Memory B cell (primary cell): ENCODE measurements around the gene GCC2.
"Not testable (repeated sequence)": the region's sequence is repeated elsewhere in the genome, so short reads cannot be mapped to it uniquely, and the experiment has no call there.

ENCODE experiments used
- ATAC-seq: fragments of 150-1000 bp; cut with Tn5 transposase; 2 replicates; pipeline ENCODE4 v1.10.0; 2021; ENCODE audit warnings: low read depth, mild to moderate bottlenecking, moderate library complexity
- DNase-seq, 2 donors: peaks; one replicate each; pipeline ENCODE4 v3.0.0; 2022; ENCODE audit warnings: low spot score in 2 of 2
- H3K27ac Mint-ChIP-seq: one replicate; pipeline ENCODE4 v1.8.0; 2022; ENCODE audit warnings: mild to moderate bottlenecking, moderate library complexity, mixed read lengths
- H3K27me3 Mint-ChIP-seq: one replicate; pipeline ENCODE4 v1.8.0; 2022; ENCODE audit warnings: mixed read lengths
- H3K36me3 Mint-ChIP-seq: one replicate; pipeline ENCODE4 v1.8.0; 2022; ENCODE audit warnings: mild to moderate bottlenecking, mixed read lengths
- H3K4me1 Mint-ChIP-seq: one replicate; pipeline ENCODE4 v1.8.0; 2022; ENCODE audit warnings: mixed read lengths
- H3K4me3 Mint-ChIP-seq: one replicate; pipeline ENCODE4 v1.8.0; 2022; ENCODE audit warnings: mild to moderate bottlenecking, moderate library complexity, mixed read lengths
- H3K9me3 Mint-ChIP-seq: one replicate; pipeline ENCODE4 v1.8.0; 2022; ENCODE audit warnings: mixed read lengths

GCC2 gene

DNA sequence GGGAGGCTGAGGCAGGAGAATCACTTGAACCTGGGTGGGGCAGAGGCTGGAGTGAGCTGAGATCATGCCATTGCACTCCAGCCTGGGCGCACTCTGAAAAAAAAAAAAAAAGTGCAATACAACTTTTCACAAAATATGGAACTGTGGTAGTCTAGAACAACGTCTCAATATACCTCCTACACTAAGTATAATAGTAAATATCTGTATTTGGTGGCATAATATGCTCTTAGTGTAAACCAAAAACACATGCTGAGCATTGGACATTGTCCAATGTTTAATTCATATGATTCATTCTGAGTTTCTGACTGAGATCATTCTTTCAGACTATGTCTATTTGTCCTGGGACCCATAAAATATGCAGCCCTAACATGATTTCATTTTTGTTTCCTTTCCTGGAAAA, 65.5 kb downstream of the GCC2 start:
- peaks cover 12% of the 10 kb centered on the region for H3K36me3 Mint-ChIP-seq
- H3K9me3 Mint-ChIP-seq, H3K27ac Mint-ChIP-seq, H3K4me1 Mint-ChIP-seq, ATAC-seq, H3K4me3 Mint-ChIP-seq, H3K27me3 Mint-ChIP-seq, DNase-seq: not testable (repeated sequence)

DNA sequence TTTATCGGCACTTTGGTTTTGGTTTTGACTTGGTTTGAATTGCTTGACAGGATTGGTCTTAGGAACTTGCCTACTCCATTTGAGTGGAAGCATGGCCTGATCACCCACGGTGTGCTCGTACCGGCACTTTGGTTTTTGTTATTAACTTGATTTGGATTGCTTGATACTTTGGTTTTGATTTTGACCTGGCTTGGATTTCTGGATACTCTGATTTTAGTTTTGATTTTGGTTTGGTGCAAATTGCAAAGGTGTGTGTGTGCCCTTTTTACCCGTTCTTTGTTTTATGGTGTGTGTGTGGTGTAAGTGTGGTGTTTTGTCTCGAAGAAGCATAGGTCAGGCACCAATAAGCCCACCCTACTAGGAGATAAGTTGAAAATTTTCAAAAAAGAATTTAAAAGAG, 75.7 kb downstream of the GCC2 start:
- not testable (repeated sequence) for H3K36me3 Mint-ChIP-seq, ATAC-seq, DNase-seq, H3K27ac Mint-ChIP-seq, H3K4me1 Mint-ChIP-seq, H3K4me3 Mint-ChIP-seq, H3K9me3 Mint-ChIP-seq, H3K27me3 Mint-ChIP-seq

DNA sequence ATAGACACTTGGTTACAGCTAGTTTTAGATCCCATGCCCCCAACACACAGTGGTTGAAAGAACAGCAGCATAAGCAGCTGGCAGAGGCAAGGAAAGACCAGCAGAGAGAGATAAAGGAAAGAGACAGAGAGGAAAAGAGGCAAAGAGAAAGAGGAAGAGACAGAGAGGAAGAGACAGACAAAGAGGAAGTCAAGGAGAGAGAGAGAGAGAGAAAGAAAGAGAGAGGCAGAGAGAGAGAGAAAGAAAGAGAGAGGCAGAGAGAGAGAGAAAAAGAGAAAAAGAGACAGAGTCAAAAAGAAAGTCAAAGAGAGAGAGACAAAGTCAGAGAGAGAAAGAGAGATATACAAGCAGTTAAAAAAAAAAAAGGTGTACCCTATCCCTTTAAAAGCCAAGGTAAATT, 76.3 kb downstream of the GCC2 start:
- H3K27me3 Mint-ChIP-seq, ATAC-seq, H3K9me3 Mint-ChIP-seq, DNase-seq, H3K4me1 Mint-ChIP-seq, H3K36me3 Mint-ChIP-seq: not testable (repeated sequence)
- peak overlapping the region; percentile 0 for H3K4me3 Mint-ChIP-seq
- H3K27ac Mint-ChIP-seq: peak overlapping the region; percentile 46

DNA sequence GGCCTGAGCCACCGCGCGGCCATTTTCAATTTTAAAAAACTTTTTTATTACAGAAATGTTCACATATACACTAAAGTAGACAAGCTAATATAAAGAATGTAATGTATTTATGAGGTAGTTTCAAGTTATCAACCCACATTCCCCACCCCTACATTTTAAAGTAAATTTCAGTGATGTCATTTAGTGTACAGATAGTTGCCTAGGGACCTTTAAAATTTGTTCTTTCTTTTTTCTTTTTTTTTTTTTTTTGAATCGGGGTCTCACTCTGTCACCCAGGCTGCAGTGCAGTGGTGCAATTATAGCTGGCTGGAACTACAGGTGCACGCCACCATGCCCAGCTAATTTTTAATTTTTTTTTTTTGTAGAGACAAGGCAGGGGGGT, 82.7 kb downstream of the GCC2 start:
- Mint-ChIP-seq H3K27ac (no peak overlapping the region), H3K9me3 (no peaks in the 10 kb centered on the region), H3K27me3 (no peaks in the 10 kb centered on the region), H3K4me3 (no peak overlapping the region), H3K4me1 (peaks cover 19% of the 10 kb centered on the region), H3K36me3 (no peaks in the 10 kb centered on the region)
- DNase-seq (no peak), ATAC-seq (no peak)

DNA sequence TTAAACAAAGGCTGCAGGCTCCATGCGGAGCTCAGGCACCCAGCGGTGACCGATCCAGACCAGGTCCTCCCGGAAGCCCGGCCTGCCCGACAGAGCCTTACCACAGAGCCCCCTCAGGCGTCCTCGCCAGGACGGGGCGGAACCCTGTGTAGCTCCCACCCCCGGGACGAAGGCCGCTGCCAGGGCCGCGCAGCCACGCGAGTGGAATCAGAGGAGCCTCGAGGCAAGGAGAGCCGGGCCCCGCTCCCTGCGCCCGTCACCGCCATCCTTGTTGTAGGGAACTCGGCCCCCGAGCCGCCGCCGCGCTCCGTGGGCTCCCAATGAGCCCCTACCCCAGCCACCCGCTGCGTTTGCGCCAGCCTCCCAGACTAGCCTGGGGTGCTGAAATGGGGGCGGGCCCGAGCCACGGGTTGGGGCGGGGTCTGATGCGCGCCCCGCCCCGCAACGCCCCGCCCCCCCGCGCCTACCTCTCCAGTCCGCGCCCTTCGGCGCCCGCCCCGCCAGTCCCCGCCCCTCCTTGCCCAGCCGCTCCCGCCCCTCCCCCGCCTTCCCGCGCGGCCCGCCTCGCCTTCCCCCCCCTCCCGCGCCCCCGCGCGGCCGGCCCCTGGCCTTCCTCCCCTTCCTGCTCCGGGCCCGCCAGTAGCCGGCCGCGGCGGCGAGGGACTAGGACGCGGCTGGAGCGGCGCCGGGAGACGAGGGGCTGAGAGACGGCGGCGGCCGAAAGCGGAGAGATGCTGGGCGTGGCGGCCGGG, 85.0 kb downstream of the GCC2 start, which contains the start of gene LIMS1:
TSS of gene LIMS1 (plus strand) at position 639 of the 752 bp plus-strand sequence. CDS start at position 732, 93 bp downstream.
- ATAC-seq: peak; percentile 89
- Mint-ChIP-seq H3K27ac (peak within 1 kb of the TSS; percentile 73), H3K27me3 (no peaks in the 10 kb centered on the region), H3K4me1 (peaks cover 19% of the 10 kb centered on the region), H3K4me3 (peak within 1 kb of the TSS; percentile 89), H3K9me3 (no peaks in the 10 kb centered on the region), H3K36me3 (no peaks in the 10 kb centered on the region)
- DNase-seq: peak; percentile 71 to 78

DNA sequence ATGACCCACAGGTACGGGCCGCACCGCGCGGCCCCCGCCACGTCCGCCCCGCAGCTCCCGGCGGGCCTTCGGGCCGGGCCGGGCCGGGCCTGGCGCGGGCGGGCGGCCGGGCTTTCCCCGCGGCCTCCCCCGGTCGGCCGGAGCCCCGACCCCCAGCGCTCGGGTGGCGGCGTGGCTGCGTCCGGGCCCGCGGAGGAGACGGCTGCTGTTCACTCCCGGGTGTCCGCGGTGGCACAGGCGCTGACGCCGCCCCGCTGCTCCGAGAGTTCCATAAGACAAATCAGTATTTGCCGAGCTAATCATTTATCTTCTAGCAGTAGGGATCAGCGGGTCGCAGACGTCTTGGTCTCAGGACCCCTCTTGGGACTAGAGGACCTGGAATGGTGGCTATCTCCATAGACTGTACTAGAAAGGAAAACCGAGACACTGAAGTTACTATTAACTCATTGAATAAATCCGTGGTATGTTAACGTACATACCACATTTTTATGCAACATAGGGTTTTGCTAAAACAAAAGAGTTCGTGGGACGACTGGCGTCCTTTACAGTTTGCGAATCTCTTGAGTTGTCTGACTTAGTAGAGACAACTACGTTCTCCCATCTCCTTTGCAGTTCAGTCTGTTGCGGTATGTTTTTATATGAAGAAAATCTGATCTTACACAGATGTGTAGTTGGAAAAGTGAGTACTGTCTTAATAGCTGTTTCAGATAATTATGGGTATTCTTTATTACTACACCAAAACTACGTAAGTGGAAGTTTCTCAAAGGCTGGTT, 85.8 kb downstream of the GCC2 start:
- Mint-ChIP-seq H3K36me3 (no peaks in the 10 kb centered on the region), H3K27me3 (no peaks in the 10 kb centered on the region), H3K9me3 (no peaks in the 10 kb centered on the region), H3K27ac (peak overlapping the region; percentile 73), H3K4me3 (peak overlapping the region; percentile 89), H3K4me1 (peaks cover 21% of the 10 kb centered on the region)
- peak in 1 of 2 donors; percentile 31 for DNase-seq
- ATAC-seq: peak; percentile 41

DNA sequence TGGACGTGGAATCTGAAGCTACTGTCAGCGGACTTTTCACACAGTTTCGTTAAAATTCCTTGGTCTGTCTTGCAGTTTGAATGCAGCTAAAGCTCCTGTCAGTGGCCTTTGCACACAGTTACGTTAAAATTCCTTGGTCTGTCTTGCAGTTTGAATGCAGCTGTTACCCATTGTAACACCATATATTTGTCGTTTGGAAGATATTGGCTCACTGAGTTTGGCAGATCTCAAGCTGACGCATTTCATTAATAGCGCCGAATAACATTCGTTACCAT, 86.3 kb downstream of the GCC2 start:
- DNase-seq (no peak), ATAC-seq (no peak)
- no peaks in the 10 kb centered on the region for H3K27me3 Mint-ChIP-seq
- H3K36me3 Mint-ChIP-seq: no peaks in the 10 kb centered on the region
- peak overlapping the region; percentile 88 for H3K4me3 Mint-ChIP-seq
- peak overlapping the region; percentile 73 for H3K27ac Mint-ChIP-seq
- H3K4me1 Mint-ChIP-seq: peaks cover 22% of the 10 kb centered on the region
- no peaks in the 10 kb centered on the region for H3K9me3 Mint-ChIP-seq

DNA sequence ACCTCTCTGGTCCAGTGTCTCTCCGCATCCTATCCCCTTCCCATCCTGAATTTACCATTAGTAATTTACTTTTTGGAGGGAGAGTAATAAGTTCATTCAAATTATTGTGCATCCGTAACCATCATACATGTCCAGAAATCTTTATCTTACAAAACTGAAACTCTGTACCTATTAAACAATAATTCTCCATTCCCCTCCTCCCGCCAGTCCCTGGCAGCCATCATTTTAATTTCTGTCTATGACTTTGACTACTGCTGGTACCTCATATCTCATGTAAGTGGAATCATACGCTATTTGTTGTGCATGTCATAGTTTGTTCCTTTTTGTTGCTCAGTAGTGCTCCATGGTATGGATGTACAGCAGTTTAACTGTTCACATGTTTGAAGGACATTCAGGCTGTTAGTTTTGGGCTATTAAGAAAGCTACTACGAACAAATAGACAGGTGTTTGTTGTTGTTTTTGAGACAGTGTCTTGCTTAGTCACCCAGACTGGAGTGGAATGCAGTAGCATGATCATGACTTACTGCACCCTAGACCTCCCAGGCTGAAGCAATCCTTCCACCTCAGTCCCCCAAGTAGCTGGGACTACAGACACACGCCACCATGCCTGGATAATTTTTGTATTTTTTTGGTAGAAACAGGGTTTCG, 87.3 kb downstream of the GCC2 start:
- Mint-ChIP-seq H3K27ac (no peak overlapping the region), H3K4me3 (peak overlapping the region; percentile 30), H3K4me1 (peaks cover 21% of the 10 kb centered on the region), H3K27me3 (no peaks in the 10 kb centered on the region), H3K36me3 (no peaks in the 10 kb centered on the region), H3K9me3 (no peaks in the 10 kb centered on the region)
- DNase-seq (no peak), ATAC-seq (no peak)

DNA sequence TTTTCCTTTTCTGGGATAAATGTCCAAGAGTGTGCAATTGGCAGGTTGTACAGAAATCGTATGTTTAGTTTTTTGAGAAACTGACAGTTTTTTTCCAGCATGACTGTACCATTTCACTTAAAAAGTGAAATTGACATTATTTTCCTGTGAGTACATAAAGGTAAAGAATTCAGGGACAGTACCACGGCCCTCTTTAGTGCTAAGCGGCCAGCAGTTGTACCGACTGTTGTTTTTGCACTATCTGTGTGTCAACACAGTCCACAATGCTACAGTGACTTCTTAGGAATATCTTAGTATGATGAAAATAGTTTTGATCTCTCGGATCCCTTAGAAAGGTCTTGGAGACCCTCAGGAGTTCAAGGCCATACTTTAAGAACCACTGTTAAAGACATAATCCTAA, 87.9 kb downstream of the GCC2 start:
- no peak for ATAC-seq

DNA sequence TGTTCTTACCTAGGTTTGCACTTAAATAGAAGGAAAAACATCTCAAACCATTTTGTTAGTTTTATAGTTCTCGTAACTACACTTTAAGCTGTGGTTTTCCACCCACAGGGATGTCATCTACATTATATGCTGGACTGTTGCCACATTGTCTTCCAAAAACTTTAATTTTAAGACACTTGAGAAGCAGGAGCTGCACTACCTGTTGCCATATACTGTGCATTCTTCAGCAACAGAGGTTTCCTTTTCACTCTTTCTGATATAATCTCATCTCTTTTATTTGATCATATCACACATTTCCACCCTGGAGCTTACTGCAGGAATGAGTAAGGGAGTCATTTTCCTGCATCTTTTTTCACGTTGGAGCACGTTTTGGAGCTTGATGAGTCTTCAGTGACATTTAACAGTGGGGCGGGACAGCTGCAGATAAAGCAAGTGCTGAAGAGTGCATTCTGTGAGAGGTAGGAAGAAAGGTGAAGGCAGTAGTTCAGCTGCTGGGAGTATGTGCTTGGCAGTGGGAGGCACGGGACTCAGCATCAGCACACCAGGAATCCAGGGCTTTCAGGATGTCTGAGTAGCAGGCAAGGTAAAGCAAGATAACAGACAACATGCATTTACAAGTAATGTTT, 89.1 kb downstream of the GCC2 start:
- DNase-seq: no peak
- H3K9me3 Mint-ChIP-seq: no peaks in the 10 kb centered on the region
- H3K4me1 Mint-ChIP-seq: peaks cover 21% of the 10 kb centered on the region
- no peak overlapping the region for H3K4me3 Mint-ChIP-seq
- ATAC-seq: no peak
- no peaks in the 10 kb centered on the region for H3K36me3 Mint-ChIP-seq
- no peak overlapping the region for H3K27ac Mint-ChIP-seq
- no peaks in the 10 kb centered on the region for H3K27me3 Mint-ChIP-seq

More for the DNA sequence above, 87.9 kb downstream of the GCC2 start:
- peaks cover 21% of the 10 kb centered on the region for H3K4me1 Mint-ChIP-seq
- DNase-seq: no peak
- no peaks in the 10 kb centered on the region for H3K36me3 Mint-ChIP-seq
- no peaks in the 10 kb centered on the region for H3K9me3 Mint-ChIP-seq
- no peak overlapping the region for H3K27ac Mint-ChIP-seq
- no peak overlapping the region for H3K4me3 Mint-ChIP-seq
- no peaks in the 10 kb centered on the region for H3K27me3 Mint-ChIP-seq

DNA sequence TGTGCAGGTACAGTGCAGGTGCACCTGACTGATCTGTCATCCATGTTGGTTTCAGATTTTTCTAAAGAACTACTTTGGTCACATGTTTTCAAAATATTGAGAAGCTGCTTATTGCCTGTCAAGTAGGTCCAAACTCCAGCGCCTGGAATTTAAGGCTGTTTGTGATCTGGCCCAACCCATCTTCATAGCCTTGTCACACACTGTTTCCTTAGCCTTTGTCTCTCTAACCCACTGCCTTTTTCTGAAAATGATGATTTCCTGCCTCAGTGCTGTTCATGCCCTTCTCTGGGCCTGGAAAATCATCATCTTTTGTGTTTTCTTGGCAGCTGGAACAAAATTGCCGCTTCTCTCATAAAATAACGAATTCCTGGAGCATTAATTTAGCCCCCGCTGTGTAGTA, 92.4 kb downstream of the GCC2 start:
- Mint-ChIP-seq H3K9me3 (no peaks in the 10 kb centered on the region), H3K4me3 (no peak overlapping the region), H3K27me3 (no peaks in the 10 kb centered on the region), H3K4me1 (peaks cover 10% of the 10 kb centered on the region), H3K27ac (no peak overlapping the region), H3K36me3 (peaks cover 1% of the 10 kb centered on the region)
- DNase-seq: no peak
- no peak for ATAC-seq

DNA sequence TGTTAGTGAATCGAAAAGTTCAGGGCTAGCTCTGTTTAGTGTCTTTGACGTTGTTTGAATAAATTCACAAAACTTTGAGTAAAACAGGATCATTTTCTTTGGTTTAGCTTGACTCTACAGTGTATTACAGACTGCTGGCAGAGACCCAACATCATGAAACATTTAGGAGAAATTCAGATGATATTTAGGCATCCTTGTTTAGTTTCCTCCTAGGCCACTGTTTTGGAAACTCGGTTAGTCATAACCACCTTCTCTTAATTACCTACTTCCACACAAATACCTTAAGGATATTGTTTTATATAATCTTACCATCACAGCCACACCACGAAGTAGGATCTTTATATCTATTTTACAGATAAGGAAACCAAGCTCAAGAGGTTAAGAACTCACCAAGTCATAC, 93.1 kb downstream of the GCC2 start:
- H3K27me3 Mint-ChIP-seq: no peaks in the 10 kb centered on the region
- H3K27ac Mint-ChIP-seq: no peak overlapping the region
- ATAC-seq (no peak), DNase-seq (no peak)
- peaks cover 14% of the 10 kb centered on the region for H3K4me1 Mint-ChIP-seq
- peaks cover 1% of the 10 kb centered on the region for H3K36me3 Mint-ChIP-seq
- H3K9me3 Mint-ChIP-seq: no peaks in the 10 kb centered on the region
- H3K4me3 Mint-ChIP-seq: no peak overlapping the region

DNA sequence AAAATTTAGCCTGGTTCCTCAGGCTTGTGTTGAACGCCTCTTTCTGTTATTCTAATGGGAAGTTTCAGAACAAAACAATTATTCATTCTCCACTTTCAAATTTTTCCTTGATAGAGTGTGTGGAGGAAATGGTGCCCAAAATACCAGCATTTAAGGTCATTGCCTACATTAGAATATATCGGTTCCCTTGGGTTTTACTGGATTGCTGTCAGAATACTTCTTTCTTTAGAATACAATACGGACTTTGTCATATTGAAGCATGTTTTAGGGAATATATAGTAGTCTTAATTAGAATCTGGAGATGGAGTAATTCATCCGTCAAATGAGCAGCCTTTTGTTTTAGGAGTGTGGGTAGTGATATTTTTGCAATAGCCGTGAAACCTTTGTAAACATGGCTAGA, 98.6 kb downstream of the GCC2 start:
- ATAC-seq: no peak

More for the DNA sequence above, 98.6 kb downstream of the GCC2 start:
- Mint-ChIP-seq H3K4me3 (no peak overlapping the region), H3K4me1 (peaks cover 9% of the 10 kb centered on the region), H3K36me3 (peaks cover 1% of the 10 kb centered on the region), H3K27me3 (no peaks in the 10 kb centered on the region), H3K9me3 (no peaks in the 10 kb centered on the region), H3K27ac (no peak overlapping the region)
- DNase-seq: no peak
